HG03432 (cell line): Measurements from ENCODE around the gene RASA1.

Experiments used
- ATAC-seq: cut with Tn5 transposase; IDR thresholded peaks from one replicate; pipeline ENCODE4 v1.9.1; 2021; ENCODE audit warnings: mild to moderate bottlenecking, moderate library complexity; ENCODE audit not compliant: unreplicated experiment

RASA1 gene

DNA sequence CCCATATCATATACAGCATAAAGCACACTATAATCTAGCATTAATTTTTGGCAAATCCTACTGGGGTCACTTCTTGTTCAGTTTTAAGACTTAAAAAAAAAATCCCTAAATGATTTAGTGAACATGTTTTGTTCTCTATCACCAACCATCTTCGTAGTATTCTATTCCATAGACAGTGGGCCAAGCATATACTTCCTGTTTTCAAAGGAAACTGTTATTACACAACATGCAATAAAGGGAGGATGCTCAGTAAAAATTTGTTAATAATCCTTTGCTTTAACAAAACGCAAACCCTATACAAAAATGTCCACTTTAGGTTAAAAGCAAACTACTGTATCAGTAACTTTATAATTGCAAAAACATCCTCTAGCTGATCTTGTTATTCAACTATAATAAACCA lies 132.0 kb downstream of the RASA1 start:
- ATAC-seq = no peak

DNA sequence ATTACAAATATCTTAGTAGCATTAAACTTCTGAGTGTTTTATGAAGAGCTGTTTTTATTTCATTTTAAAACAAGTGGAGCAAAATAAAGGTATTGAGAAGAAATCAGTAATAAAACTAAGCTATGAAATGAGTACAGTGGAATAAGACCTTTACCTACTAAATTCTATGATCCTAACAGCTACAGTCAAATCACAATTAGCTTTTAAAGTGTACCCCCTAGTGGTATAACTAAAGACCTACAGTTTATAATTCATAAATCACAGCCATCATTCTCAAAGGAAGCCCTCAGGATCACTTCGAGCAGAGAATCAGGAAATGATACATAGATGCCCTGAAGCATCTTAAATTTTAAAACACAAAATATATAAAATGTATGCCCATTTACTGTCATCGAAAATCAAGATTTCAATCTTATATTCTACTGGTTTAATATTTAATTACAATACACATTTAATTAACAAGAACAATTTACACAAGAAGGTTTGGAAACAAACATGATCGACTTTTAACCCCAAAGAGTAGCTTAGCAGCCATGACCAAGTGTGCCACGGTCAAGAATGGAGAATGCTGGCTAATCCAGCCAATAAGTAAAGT lies 132.7 kb downstream of the RASA1 start:
- ATAC-seq = peak; percentile 83

DNA sequence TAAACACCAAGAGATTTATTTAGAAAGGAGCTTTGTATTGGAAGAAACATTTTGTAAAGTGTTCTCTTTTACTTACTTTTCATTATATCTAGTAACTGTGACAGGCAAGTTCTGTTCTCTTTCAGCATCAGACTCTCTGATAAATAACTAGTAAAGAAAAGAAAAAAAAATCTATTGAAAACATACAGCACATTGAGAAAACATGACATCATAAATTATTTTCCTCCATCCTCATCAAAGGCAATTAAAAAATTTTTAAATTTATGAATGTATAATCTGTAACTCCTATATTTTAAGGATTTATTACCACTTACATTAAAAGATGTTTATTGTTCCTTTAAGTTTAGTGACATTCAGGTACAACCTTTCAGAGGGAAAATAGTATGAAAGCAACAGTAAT lies 133.9 kb downstream of the RASA1 start:
- no peak for ATAC-seq

DNA sequence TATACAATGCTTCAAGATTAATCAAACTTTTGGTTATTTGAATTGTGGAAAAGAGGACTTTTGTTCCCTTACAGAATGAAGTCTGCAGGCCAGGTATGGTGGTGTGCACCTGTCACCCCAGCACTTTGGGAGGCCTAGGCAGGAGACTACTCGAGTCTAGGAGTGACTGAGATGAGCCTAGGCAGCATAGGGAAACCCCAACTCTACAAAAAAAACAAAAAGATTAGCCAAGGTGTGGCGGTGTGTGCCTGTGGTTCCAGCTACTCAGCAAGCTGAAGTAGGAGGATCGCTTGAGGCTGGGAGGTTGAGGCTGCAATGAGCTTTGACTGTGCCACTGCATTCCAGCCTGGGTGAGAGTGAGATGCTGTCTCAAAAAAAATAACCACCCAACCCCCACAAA lies 135.7 kb downstream of the RASA1 start:
- ATAC-seq = no peak

DNA sequence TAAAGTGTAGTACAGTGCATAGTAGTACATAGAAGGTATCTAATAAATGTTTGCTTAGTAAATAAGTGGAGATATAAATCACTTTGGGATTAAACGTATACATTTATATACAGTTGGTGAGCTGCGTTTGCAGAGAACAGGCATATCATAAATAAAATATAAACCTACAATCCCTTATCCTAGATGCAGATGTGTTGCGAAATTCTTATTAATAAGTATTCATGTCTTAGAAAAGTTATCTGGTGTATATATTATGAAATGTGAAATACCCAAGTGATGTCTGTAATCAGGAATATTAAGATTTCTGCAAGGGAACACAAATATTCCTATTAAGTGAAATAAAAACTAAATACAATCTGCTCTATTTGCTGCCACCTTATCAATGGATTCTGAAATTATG lies 136.2 kb downstream of the RASA1 start:
- no peak for ATAC-seq

DNA sequence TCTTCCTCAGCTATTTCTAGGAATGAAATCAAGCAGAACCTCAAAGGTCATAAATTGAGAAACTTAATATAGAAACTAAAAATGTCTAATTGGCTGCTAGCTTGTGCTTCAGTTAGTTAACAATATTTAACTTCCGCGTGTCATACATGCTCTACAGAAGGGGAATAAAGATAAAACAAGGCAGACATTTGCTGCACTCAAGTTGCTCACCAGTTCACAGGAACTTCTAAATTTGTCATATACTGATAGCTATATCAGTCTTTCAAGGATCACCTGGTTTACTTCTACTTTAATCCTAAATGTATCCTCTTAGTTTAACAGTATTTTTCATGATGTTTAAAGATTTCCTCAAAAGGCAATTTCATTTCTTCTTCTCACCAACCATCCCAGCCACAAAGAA lies 136.7 kb downstream of the RASA1 start:
- no peak for ATAC-seq

DNA sequence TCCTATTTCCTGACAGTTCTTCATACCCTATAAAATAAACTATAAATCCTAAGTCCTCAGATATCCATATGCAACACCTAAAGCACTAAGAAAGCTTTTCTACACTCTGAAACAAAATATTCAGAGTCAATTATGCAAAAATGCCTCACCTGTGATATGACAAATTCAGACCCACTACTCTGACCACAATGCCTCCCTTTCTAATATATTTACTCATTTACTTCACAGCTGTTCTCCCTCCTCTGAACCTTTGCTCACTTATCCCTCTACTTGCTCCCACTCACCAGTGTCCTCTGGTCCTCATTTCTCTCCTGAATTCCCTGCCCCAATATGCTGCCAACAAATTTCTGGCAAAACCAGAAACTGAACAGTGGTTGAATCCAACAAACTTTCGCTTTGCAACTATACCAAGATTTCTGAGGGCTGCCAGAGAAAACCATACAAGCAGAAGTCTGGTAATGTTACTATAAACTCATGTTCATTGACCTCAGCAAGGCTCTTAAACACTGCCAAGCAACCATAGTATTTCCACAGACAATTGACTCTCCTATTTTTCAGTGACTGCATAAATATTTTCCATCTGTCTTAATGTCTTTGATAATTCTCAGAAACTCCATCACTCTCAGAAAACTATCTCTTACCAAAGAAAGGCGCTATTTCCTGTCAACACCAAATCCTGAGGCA lies 137.9 kb downstream of the RASA1 start:
- ATAC-seq = peak; percentile 45

DNA sequence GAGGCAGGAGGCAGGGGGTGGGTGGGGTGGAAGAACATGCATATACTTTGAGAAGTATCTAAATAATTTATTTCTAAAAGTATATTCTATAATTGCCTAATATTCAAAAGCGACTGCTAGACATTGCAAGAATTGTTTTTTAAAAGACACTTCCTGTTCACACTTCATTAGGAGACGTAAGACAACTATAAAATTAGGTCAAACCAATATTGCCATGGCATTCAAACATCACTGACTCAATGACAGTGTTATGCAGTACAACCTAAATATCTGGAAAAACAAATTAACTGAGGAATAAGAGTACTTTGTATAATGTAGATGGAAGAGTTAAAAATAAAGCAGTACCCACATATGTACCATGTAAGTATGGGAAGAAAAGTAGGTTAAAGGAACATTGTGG lies 140.5 kb downstream of the RASA1 start:
- ATAC-seq = no peak

DNA sequence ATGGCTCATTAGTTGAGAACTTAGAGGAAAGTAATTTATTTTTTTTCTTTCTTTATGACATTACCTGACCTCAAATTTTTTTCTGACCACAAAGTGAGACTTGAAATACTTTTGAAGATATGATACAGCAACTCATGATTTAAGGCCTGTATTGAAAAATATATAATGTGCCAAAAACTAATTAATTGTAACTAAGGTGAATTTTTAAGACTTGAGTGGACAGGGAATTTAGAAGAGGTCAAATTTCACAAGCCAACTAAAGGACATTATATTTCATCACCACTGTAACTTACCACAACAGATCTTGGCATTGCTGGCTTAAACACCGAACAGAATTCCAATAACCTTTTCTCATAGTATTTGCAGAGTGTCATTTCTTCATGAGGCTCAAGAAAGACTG lies 143.2 kb downstream of the RASA1 start:
- ATAC-seq = no peak

DNA sequence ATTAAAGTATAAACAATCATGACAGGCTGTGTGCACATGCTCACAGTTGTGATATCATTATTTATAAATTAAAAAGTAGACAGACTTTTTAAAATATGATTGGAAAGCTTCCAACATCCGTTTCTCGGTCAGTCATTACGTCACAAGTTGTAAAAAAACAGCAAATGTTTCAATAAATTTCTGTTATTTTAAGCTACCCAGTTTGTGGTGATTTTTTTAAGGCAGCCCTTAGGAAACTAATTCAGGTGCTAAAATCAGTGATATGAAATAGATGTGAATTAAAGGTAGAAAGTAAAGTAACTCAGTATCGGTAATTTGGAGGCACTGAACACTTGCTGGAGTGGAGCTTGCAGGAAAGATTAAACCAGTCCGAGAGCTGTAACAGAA lies 143.9 kb downstream of the RASA1 start:
- no peak for ATAC-seq

DNA sequence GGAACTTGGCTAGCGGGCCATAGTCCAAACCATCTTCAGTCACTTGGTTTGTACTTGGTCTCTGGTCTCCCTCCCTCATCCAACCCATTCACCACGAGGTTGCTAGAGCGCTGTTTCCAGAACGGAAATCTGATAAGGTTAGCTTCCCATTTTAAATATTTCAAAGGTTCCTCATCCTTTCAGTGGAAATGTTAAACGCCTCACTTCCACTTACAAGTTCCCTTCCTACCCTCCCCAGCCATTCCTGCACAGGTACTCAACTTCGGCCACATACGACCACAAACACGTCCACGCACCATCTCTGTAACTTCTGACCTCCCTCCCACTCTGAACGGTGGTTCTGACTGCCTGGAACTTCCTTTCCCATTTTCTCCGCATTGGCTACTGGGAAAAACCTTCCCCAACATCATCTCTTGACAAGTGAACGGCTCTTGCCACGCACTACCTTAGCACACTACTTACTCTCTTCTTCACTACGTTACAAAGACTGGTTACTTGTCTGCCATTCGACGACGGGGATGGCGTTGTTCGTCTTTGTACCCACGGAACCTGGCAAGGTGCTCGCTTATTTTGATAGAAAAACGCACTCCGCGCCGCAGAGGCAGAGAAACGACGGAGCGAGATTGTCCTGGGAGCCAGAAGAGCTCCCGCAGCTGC lies 144.4 kb downstream of the RASA1 start:
- peak; percentile 26 for ATAC-seq

DNA sequence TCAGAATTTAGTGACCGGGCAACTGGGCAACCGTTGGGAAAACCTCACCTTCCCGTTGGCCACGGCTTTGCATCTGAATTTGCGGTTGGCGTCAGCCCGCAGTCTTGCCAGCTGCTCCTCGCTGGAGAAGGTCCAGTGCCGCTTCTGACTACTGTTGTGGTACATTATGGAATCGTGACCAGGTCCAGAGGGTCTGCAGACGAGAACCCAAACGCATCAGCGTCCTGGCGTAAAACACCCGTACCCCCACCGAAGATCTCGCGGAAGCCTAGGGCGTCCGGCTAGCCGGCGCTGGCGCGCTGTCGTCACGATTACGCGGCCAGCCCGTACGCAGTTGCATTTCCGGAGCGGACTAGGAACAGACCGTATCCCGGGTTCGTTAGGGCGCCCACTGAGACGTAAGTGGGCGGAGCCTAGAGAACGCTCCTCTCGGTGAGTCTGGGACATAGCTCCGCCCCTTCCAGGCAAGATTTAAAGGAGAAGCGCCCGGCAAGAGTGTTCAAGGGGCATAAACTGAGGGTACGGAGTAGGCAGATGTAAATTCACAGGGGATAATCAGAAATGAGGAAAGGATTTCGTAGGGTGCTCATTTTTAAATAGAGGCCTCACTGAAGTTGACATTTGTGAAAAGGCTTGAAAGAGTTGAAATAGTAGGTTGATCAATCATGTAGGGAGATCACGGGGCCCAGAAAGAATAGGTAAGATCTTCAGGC lies 145.1 kb downstream of the RASA1 start, which contains the start of gene CCNH:
CCNH (minus strand) TSS at position 301 of the 713 bp plus-strand sequence; CDS start at position 165, 136 bp downstream.
- ATAC-seq = peak; percentile 99

DNA sequence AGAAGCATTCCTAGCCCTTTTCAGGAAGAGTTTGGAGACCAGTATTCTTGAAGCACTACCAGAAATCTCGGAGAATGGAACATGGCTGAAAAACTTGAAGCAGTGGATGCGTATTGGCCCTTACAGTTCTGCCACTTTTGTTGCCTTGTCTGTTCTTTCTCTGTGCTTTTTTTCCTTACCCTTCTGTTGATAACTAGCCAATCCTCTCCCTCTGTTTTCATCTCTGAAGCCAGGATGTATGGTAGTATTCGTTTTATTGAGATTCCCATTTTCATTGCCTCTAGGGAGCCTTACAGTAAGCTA lies 145.6 kb downstream of the RASA1 start:
- ATAC-seq = peak; percentile 0

DNA sequence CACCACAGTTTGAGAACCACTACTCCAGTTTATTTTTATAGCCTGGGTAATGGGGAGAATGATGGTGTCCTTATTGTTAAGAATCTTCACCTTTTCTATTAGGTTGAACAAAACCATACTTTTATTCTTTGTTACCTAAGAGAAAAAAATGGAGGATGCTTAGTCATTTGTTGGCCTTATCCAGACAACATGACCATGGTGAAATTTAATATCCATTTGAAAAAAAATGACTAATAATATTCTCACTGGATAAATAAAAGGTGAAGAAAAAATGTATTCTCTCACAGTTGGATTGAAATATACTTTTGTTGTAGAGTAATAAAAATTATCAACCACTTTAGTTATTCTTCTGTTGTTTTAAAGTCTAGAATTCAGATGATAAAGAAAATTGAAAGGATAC lies 150.8 kb downstream of the RASA1 start:
- ATAC-seq = no peak

DNA sequence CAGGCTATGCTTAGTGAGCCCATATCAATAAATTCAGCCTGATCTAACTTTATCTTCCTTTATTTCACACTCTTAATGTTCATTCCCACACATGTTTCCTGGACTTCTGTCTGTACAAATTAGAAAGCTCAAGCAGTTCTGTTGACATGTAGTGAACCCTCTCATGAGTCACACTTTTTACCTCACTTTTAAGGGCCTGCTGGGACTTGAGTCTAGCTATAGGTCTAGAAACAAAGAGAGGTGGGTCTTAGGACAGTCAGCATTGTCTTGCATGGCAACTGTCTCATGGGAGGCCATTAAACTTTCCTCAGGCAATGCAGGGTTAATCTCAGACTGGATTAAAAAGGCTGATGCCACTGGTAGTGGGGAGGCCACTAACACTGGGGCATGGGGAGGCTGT lies 153.6 kb downstream of the RASA1 start:
- no peak for ATAC-seq

DNA sequence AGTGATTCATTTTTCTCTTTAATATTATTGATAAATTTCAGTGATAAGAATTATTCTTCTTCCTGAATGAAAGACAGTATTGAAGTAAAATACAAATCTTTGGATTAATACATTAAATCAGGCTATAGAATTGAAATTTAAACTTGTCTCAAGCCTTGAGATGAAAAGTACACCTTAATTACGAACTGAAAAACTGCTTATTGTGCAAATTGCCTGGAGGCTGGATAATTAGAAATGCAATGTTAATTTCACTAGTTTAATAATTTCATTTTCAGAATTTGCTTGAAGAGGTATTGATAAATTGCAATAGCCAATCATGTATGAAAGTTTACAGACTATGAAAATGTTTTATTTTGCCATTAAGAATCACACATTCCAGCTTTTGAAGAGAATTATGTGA lies 156.1 kb downstream of the RASA1 start:
- no peak for ATAC-seq

DNA sequence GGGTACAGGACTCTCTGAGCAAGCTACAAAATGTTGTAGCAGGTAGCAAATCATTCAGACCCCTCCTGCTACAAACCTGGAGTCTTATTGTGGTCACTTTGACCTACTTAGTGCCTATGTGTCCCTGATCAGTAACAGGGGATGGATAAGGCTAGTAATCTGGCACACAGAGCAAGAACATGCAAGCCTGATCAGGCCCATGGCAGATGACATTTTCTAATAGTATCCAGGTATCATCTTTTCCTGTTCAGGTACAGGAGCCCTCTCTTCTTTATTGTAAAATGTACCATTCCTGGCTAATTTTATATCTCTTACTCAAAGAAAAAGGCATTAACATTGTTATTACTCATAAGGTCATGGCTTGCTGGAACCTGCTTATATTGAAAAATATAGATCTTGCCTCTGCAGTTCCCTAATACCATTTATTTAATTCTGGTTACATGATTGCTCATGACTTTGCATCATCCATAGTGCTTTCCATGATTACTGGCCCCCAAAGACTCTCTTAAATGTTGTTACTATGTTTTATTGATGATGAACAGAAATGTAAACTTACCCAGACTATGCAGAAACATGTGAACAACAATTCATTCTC lies 163.3 kb downstream of the RASA1 start:
- ATAC-seq = no peak

DNA sequence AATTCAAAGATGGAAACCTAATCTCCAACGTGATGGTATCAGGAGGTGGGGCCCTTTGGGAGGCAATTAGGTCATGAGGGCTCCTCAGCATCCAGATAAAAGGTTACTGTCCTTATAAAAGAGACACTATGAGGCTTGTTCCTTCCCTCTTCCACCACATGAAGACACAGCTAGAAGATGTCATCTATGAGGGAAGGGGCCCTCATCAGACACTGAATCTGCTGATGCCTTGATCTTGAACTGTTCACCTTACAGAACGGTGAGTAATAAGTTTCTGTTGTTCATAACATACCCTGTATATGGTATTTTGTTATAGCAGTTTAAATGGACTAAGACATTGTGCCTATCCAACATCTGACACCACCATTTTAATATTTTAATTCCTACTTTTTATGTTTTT lies 164.8 kb downstream of the RASA1 start:
- ATAC-seq = no peak

DNA sequence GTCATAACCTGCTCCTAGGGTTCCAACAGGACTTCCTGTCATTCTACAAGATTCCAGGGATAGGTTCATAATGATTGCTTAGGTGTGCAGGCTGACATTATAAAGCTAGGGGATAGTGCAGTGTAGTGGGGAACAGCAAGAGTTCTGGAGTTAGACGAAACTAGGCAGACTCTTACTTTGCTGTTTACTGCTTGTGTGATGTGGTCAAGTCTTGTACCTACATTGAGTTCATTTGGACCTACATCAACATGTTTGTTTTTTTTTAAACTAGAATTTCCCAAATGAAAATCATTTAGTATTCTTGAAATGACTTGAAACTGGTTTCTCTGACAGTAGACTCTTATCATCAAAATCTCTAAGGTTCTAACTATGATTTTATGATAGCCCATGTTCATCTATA lies 166.3 kb downstream of the RASA1 start:
- no peak for ATAC-seq

DNA sequence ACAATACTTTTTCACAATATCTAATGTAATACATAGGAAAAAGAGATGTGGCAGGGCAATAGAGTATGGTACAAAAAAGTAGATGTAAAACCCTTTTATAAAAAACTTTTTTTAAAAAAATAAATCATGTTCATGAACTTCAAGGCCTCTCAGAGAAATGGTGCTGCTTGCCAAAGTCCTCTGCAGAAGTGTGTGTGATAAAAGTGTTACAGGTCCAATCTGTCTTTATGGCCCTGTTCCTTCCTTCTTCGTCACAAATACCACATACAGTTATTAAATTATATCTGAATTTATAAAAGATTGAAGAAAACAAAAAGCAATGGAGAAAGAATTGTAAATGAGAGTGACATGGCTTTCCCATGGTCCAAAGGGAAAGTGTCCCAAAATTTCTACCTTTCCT lies 166.8 kb downstream of the RASA1 start:
- ATAC-seq = no peak

DNA sequence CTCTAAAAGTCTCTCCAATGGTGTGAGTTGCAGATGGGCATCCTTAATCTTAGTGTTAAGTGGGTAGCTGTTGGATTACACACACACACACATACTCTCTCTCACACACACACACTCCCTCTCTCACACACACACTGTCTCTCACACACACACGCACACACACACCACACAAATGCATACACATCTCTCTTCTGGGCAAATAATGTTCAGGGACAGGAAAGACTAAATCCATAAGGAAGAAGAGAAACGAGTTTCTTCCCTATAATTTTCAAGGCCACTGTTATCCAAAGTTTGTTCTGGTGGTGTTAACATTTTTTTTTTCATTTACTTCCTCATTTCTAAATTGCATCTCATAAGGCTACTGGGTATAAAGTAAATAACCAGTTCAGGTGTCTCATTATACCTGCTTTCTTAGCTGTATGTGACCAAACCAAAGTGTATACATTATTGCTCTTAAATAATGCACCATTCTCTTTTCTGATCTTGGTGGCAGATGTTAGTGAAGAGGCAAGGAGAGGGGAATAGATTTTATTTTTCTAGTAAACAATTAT lies 167.5 kb downstream of the RASA1 start:
- ATAC-seq = no peak
